Skeletal muscle cell (primary cell): ENCODE results near the gene PPP1R8.
"Not testable (repeated sequence)": the region's sequence is repeated elsewhere in the genome, so short reads cannot be mapped to it uniquely, and the experiment has no call there.

ENCODE experiments used
- DNase-seq: peaks from one replicate; pipeline ENCODE4 v3.0.0-alpha.2; 2010; ENCODE audit warnings: low read depth
- H3K4me3 ChIP-seq: 2 replicates; pipeline ENCODE4 v1.5.1; 2011; ENCODE audit warnings: low read depth, mild to moderate bottlenecking, control low read depth, low read length, moderate library complexity

PPP1R8 gene

DNA sequence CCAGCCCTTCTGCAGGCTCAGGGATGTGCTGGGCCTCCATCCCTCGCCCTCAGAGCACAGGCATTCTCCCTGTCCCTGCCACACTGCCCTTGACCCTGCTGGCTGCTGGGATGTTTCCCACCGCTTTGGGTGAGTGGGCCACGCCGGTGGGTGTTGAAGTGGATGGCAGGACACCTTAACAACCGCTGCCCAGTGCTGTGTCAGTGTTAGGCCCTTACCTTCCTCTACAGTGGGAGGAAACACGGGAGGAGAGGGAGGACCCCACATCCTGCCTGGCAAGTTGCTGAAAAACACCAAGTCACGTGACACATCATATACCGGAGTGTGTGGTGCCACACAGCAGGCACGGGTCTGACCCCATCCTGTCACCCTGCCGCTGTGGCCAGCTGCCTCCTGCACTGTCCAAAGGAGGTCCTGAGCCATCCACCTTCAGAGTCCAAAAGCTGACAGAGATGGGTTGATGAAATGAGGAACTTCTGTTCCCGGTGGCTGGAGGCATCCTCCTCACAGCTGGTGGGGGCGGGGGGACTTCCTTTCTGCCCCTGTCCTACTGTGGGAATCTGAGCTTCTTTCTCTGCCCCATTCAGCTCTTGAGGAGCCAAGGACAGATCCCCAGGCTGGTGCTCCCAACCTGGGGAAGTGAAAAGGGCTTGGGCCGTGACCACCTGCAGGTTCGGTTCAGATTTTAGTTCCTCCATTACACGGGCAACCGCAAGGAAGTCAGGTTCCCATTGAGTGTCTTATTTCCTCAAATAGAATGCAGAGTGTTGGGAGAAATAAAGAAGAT is 38.5 kb downstream of the PPP1R8 start:
- DNase-seq = no peak
- no peak overlapping the region for H3K4me3 ChIP-seq

DNA sequence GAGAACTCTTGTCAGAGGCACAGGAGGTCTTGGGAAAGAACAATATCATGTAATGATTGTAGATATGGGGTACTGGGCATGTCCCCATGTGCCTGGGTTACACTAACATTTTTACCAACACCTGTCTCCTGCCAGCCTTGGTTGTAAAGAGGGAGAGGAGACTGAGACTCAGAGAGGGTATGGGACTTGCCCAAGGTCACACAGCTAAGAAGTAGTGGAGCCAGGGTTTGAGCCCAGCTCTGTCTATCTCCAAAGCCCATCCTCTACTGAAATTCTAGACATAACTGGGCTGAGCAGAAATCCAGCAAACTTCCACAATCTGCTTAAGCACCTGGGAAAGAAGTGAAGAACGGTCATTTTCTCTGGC is 39.1 kb downstream of the PPP1R8 start:
- DNase-seq = no peak
- H3K4me3 ChIP-seq = no peak overlapping the region

DNA sequence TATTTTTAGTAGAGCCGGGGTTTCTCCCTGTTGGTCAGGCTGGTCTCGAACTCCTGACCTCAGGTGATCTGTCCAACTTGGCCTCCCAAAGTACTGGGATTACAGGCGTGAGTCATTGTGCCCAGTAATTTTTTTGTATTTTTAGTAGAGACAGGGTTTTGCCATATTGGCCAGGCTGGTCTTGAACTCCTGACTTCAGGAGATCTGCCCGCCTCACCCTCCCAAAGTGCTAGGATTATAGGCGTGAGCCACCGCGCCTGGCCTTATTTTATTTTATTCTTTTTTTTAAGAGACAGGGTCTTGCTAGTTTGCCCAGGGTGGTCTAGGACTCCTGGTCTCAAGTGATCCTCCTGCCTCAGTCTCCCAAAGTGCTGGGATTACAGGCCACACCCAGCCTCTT is 40.5 kb downstream of the PPP1R8 start:
- DNase-seq, H3K4me3 ChIP-seq: not testable (repeated sequence)

DNA sequence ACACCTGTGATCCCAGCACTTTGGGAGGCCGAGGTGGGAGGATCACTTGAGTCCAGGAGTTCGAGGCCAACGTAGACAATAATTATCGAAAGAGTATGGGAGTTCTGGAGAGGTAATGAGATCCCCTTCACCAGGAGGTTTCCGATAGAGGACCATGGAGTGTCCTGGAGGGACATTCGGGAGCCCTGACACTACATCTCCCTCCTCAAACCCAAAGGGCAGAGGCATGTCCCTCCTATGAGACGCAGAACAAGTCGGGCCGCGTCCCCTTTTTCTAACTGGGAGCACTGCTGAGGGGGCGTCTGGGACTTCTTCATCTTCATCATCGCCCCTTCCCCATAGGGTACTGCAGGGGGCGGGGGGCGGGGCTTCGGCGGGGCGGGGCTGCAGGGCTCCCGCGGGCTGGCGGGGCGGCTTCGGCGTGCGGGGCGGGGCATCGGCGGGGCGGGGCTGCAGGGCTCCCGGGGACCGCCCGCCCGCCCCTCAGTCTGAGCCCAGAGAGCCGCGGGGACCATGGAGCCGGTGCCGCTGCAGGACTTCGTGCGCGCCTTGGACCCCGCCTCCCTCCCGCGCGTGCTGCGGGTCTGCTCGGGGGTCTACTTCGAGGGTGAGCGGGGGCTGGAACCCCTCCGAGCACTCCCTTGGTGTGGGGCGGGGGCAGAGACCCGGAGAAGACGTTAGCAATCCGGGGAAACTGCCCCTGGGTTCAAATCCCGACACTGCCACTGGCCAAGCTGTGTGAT is 41.6 kb downstream of the PPP1R8 start, which contains the start of gene THEMIS2:
THEMIS2 (plus strand) TSS at position 486 of the 743 bp plus-strand sequence; CDS start at position 514, 28 bp downstream.
- no peak for DNase-seq

DNA sequence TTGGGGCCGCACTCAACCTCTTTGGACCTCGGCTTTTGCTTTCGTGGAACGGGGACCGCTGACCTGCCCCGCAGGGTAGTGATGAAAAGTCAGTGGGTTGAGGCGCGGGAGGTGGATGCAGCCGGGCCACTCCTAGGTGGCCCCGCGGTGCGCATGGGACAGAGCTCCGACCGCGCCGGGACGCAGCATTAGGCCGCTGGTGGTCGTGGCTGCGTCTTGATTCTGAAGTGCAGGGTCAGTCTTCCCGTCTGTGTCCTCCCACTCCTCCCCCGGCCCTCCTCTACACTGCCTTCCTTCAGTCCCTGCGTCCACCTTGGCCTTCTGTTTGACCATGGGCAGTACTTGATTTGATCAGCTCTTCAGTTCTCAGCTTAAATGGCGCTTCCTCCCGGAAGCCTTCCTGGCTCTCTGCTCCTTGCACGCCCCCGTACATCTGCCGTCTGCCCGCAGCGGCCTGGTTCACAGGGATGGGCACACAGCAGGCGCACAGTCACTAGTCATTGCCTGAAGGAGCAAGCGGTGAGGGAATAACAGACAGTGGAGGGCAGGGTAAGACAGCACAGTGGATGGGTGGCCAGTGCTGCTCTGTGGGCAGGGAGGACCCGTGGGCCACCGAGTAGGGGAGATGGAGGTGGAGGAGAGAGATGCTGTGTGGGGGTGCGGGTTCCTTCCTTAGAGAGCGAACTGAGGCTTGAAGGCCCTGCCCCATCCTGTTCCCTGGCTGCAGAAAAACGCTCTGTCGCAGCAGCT is 42.4 kb downstream of the PPP1R8 start:
- H3K4me3 ChIP-seq = peak overlapping the region; percentile 78
- peak; percentile 18 for DNase-seq

More for the DNA sequence above, 41.6 kb downstream of the PPP1R8 start, which contains the start of gene THEMIS2:
- H3K4me3 ChIP-seq = peak within 1 kb of the TSS; percentile 78

DNA sequence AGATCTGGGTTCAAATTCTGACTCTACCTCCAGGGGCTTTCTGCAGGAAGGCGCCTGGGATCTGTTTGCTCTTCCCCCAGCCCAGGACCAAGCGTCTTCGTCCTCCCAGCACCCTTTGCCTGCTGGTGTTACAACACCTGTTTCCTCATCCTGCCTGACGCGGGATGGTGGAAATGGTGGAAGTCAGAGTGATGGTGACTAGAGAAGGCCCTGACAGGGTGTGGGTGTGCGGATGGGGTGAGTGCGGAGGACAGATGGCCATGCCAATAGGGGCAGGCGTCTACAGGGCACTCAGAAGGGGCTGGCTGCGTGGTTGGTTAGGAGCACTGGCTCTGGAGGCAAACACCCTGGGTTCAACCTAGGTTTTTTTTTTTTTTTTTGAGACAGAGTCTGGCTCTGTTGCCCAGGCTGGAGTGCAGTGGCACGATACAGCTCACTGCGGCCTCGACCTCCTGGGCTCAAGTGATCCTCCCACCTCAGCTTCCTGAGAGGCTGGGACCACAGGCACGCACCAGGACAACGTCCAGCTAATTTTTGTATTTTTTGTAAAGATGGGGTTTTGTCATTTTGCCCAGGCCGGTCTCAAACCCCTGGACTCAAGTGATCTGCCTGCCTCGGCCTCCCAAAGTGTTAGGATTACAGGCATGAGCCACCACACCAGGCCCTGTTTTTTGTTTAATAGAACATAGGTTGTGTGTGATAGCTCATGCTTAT is 43.2 kb downstream of the PPP1R8 start:
- H3K4me3 ChIP-seq = peak overlapping the region; percentile 78

DNA sequence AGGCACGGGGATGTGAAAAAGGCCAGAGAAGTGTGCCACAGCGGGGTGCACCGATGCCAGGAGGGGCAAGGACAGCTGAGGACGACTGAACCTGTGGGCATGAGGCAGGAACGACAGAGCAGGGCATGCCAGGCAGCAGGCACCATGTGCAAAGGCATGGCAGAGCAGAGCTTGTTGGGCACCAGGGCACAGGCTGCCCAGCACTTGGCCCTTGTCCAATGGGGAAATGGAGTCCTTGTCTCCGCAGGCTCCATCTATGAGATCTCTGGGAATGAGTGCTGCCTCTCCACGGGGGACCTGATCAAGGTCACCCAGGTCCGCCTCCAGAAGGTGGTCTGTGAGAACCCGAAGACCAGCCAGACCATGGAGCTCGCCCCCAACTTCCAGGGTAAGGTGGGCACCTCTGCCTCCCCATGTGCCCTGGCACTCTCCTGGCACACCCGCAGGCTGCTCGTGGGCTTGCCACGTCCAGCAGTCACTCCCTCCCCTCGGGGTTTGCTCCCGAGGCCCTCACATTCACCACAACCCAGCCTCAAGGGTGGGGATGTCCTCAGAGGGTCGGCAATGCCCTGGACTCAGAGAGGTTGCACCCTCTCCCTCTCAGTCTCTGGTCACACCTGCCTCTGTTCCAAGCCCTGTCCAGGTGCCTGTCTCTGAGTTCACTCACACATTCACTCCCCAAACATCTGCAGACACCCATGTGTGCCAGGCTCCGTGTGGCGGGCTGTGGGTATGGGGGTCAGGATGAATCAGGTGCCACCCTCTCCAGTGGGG is 45.9 kb downstream of the PPP1R8 start:
- no peak overlapping the region for H3K4me3 ChIP-seq
- no peak for DNase-seq

More for the DNA sequence above, 43.2 kb downstream of the PPP1R8 start:
- DNase-seq = no peak

DNA sequence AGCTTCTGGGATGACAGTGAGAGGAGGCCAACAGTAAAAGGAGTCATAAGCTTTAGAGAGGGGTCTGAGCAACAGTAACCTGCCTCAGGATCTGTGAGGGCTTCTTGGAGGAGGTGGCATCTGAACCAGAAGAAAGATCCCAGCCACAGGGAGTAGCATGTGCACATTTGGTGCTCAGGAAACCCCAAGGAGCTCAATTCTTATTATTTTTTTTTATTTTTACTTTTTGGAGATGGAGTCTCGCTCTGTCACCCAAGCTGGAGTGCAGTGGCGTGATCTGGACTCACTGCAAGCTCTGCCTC is 46.5 kb downstream of the PPP1R8 start:
- no peak overlapping the region for H3K4me3 ChIP-seq
- DNase-seq = no peak

DNA sequence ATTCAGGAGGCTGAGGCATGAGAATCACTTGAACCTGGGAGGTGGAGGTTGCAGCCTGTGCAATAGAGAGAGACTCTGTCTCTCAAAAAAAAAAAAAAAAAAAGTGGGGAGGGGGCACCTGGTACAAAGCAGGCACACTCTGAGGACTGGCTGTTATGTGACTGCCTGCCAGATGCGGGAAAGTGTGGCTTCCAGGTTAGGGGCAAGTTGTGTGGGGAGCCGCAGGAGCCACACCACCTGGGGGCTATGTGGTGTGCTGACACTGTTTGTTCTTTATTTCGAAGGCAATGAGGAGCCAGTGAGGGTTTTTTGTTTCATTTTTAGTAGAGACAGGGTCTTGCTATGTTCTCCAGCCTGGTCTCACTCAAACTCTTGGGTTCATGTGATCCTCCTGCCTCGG is 47.5 kb downstream of the PPP1R8 start:
- no peak for DNase-seq
- no peak overlapping the region for H3K4me3 ChIP-seq

DNA sequence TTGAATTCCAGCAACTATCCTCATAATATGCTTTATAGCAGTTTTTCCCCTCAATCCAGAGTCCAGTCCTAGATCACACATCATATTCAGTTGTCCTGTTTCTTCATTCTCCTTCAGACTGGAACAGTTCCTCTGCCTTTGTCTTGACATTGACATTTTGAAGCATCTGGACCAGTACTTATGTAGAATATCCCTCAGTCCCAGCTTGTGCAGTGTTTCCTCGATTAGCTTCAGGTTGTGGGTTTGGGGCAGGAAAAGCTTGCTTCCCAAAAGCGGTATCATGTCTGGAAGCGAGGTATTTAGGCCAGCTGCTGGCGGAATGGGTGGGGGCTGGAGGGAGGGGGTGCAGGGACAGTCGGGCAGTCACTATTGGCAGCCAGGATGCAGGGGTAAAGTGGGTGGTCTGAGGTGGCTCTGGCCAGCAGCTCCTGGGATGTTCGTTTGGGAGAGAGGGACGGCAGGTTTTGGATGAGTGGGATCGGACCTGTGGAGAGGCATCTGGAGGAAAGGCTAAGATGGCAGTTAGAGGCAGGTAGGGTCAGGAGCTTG is 48.3 kb downstream of the PPP1R8 start:
- no peak overlapping the region for H3K4me3 ChIP-seq
- DNase-seq = peak; percentile 29

DNA sequence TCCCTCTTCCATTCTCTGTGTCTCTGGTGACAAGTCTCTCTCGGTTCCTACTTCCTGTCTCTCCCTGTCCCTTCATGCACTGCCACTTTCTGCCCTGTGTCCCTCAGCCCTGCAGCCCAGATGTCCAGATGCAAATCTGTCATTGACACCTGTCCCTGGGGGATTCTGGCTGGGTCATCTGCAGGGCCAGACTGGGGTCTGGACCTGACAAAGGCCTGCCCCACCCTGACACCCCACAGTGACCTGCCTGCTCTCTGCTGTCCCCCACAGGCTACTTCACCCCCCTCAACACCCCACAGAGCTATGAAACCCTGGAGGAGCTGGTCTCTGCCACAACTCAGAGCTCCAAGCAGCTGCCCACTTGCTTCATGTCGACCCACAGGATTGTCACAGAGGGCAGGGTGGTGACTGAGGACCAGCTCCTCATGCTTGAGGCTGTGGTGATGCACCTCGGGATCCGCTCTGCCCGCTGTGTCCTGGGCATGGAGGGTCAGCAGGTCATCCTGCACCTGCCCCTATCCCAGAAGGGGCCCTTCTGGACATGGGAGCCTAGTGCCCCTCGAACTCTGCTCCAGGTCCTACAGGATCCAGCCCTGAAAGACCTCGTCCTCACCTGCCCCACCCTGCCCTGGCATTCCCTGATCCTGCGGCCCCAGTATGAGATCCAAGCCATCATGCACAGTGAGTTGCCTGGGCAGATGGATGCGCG is 48.9 kb downstream of the PPP1R8 start:
- no peak for DNase-seq

DNA sequence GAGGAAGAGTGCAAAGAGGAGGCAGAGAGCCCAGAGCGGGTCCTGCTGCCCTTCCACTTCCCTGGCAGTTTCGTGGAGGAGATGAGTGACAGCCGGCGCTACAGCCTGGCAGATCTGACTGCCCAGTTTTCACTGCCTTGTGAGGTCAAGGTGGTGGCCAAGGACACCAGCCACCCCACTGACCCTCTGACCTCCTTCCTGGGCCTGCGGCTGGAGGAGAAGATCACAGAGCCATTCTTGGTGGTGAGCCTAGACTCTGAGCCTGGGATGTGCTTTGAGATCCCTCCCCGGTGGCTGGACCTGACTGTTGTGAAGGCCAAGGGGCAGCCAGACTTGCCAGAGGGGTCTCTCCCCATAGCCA is 51.9 kb downstream of the PPP1R8 start:
- no peak overlapping the region for H3K4me3 ChIP-seq
- DNase-seq = no peak

More for the DNA sequence above, 48.9 kb downstream of the PPP1R8 start:
- H3K4me3 ChIP-seq = no peak overlapping the region

DNA sequence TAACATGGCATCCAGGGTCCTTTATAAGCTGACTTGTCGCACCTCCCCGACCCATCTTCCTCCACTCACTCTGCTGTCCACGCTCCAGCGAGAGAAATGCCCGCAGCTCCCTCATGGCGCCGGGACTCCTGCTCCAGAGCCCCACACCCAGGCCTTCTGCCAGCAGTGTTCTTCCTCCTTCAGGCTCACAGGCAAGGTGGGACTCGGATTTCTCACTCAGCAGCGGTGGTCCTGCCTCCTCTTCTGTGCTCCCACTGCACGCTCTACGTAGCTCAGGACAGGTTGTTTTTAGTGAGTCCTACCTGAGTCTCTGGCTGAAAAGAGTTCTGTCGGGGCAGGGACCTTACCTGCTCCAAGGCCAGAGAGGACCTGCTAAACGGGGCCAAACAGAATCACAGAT is 53.0 kb downstream of the PPP1R8 start:
- no peak for DNase-seq
- H3K4me3 ChIP-seq = no peak overlapping the region

DNA sequence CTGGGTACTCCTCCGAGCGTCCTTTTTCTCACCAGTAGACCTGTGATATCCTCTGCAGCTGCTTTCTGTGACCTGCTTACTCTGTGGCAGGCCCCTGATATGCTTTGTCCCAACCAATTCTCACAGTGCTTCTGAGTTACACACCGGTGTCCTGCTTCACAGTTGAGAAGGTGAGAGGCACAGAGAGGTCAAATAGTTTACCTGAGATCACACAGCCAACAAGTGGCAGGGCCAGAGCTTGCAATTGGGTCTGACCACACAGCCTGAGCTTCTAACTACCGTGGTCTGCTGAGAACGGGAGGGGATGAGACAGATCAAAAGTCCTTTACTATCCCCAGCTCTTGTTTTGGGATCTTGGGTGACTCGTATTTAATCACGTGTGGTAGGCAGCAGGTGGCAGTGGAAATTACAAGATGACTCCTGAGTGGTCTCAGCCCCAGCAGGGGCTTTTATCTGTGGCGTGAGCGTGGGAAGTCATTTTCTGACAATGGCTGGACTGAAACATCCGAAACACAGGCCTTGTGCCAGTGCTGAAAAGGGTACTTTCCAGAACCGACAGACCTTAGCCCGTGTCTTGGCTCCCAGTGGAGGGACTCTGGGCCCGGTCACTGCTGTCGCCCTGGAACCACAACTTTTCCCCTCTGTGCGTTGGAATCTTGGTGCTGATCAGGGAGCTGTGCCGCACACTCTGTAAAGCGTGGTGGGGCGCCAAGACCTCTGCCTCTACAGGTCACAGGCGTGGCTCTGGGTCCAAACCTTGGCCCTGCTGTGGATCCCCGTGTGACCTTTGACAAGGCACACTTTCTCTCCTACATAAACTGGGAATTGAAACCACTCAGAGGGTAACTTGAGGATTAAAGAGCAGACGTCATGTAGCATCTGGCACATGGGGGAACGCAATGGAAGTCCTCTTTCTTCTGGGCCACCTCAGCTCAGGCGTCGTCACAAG is 53.7 kb downstream of the PPP1R8 start:
- no peak overlapping the region for H3K4me3 ChIP-seq
- no peak for DNase-seq

DNA sequence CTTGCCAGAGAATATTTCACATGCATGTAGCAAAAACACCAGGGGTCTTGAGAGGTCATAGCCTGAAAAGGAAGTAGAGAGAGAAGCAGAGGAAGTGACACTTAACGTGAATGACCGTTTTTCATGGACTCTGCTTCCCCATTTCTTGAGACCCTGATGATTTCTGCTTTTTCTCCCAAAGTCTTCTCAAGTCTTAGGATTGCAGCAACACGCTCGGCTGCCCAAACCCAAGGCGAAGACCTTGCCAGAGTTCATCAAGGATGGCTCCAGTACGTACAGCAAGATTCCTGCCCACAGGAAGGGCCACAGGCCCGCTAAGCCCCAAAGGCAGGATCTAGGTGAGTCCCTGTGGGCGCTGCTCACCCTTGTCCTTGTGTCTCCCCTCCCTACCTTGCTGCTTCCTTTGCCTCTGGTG is 54.5 kb downstream of the PPP1R8 start:
- no peak for DNase-seq
- no peak overlapping the region for H3K4me3 ChIP-seq

DNA sequence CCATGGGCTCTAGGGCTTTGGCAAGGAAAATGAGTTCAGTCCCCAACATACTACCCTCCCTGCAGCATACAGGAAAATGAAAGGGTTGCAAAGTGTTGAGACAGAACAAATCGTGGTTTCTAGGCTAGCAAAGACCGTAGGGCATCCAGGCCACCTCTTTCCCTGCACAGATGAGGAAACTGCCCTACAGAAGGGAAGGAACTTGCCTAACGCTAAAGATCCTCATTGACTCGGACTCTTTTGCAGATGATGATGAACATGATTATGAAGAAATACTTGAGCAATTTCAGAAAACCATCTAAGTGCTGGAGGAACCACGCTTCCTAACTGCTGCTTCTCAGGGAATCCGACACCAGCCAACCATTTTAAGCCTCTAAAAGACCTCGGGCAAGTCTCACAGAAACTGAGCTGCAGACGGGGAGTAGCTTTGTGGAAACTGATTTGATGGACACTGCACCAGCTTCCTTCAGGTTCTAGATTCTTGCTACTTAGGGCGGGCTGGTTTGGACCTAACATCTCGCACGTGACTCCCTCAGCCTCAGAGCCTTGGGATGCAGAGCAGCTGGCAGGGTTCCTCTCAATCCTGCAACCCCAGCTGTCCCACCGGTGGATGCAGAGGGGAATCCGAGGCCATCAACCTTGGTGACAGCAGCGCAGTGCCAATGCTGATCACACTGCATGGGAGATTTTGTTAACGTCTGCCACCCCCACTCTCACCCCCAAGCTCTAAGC is 55.2 kb downstream of the PPP1R8 start:
- no peak overlapping the region for H3K4me3 ChIP-seq

DNA sequence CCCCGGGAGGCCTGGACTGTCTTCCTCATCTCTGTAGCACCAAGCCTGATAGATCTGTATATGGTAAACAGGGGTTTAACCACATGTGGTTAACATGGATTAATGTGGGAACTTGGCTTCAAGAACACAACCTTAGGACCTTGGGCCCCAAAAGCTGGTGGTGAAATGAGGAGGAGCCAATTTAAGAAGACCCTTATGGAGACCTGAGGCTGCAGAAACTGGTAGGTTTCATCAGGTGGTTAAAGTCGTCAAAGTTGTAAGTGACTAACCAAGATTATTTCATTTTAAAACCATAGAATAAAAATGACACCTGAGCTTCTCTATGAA is 55.7 kb downstream of the PPP1R8 start:
- H3K4me3 ChIP-seq = no peak overlapping the region
- no peak for DNase-seq

More for the DNA sequence above, 55.2 kb downstream of the PPP1R8 start:
- DNase-seq = no peak
